Stimulated activated naive B cell treated with anti-CD40 and anti-IgM and Interleukin-4, amounts not matched to agents 10 μg/mL and 1 μg/mL and 100 μg/mL, for 72 hours (primary cell): Measurements from ENCODE around the gene ADAM19.

Experiments
- ATAC-seq, 2 donors: fragments of 150-1000 bp; cut with Tn5 transposase; replicated peaks; 2 replicates each; pipeline ENCODE4 v1.10.0; 2021; ENCODE audit warnings: moderate library complexity in 1 of 2
- DNase-seq: peaks from one replicate; pipeline ENCODE4 v3.0.0; 2021
- H3K27ac Mint-ChIP-seq: one replicate; pipeline ENCODE4 v1.8.0; 2022; ENCODE audit warnings: mild to moderate bottlenecking, mixed read lengths
- H3K27me3 Mint-ChIP-seq, 2 donors: one replicate each; pipeline ENCODE4 v1.8.0; 2022; ENCODE audit warnings: mixed read lengths in 2 of 2
- H3K36me3 Mint-ChIP-seq, 2 donors: one replicate each; pipeline ENCODE4 v1.8.0; 2022; ENCODE audit warnings: mixed read lengths in 2 of 2, mild to moderate bottlenecking in 1 of 2
- H3K4me1 Mint-ChIP-seq, 2 donors: one replicate each; pipeline ENCODE4 v1.8.0; 2022; ENCODE audit warnings: mixed read lengths in 2 of 2, mild to moderate bottlenecking in 1 of 2
- H3K4me3 Mint-ChIP-seq, 2 donors: one replicate each; pipeline ENCODE4 v1.8.0; 2022; ENCODE audit warnings: mild to moderate bottlenecking in 2 of 2, mixed read lengths in 2 of 2, moderate library complexity in 1 of 2
- H3K9me3 Mint-ChIP-seq, 2 donors: one replicate each; pipeline ENCODE4 v1.8.0; 2022; ENCODE audit warnings: mixed read lengths in 2 of 2, mild to moderate bottlenecking in 1 of 2

ADAM19 gene

GRCh38 chr5:157603333-157604190, 28.0 kb upstream of the ADAM19 start:
- no peaks in the 10 kb centered on the region for H3K27me3 Mint-ChIP-seq
- H3K4me1 Mint-ChIP-seq, result peaks cover 44 to 66% of the 10 kb centered on the region in 2 donors
- peak overlapping the region in 1 of 2 donors; percentile 32 for H3K4me3 Mint-ChIP-seq
- ATAC-seq, result peak; percentile 41 to 54
- no peaks in the 10 kb centered on the region for H3K9me3 Mint-ChIP-seq
- H3K27ac Mint-ChIP-seq, result peak overlapping the region; percentile 72
- peak; percentile 36 for DNase-seq
- no peaks in the 10 kb centered on the region for H3K36me3 Mint-ChIP-seq

- no peaks in the 10 kb centered on the region for H3K36me3 Mint-ChIP-seq
- peak overlapping the region; percentile 1 to 13 for H3K4me3 Mint-ChIP-seq
- peak; percentile 66 for DNase-seq
- H3K27ac Mint-ChIP-seq, result peak overlapping the region; percentile 81
- no peaks in the 10 kb centered on the region for H3K27me3 Mint-ChIP-seq
- peaks cover 43 to 66% of the 10 kb centered on the region in 2 donors for H3K4me1 Mint-ChIP-seq
- H3K9me3 Mint-ChIP-seq, result no peaks in the 10 kb centered on the region
- ATAC-seq, result peak; percentile 75
These were observed 26.9 kb upstream of the ADAM19 start for GRCh38 chr5:157602505-157602904.

- no peak for DNase-seq
- ATAC-seq, result no peak
- Mint-ChIP-seq H3K36me3 (no peaks in the 10 kb centered on the region), H3K27me3 (no peaks in the 10 kb centered on the region), H3K4me1 (peaks cover 56 to 82% of the 10 kb centered on the region in 2 donors), H3K27ac (peak overlapping the region; percentile 68), H3K9me3 (no peaks in the 10 kb centered on the region), H3K4me3 (no peak overlapping the region)
These were observed 24.7 kb upstream of the ADAM19 start for GRCh38 chr5:157600252-157600651.

- H3K27me3 Mint-ChIP-seq, result no peaks in the 10 kb centered on the region
These were observed 24.0 kb upstream of the ADAM19 start for GRCh38 chr5:157599565-157599964.

GRCh38 chr5:157598350-157598936, 22.9 kb upstream of the ADAM19 start:
- Mint-ChIP-seq H3K9me3 (no peaks in the 10 kb centered on the region), H3K4me3 (peak overlapping the region; percentile 43 to 63), H3K4me1 (peaks cover 65 to 89% of the 10 kb centered on the region in 2 donors), H3K27ac (peak overlapping the region; percentile 79), H3K36me3 (no peaks in the 10 kb centered on the region), H3K27me3 (no peaks in the 10 kb centered on the region)
- no peak for DNase-seq
- ATAC-seq, result peak; percentile 12 to 27

More at GRCh38 chr5:157599565-157599964, 24.0 kb upstream of the ADAM19 start:
- peaks cover 63 to 89% of the 10 kb centered on the region in 2 donors for H3K4me1 Mint-ChIP-seq
- H3K9me3 Mint-ChIP-seq, result no peaks in the 10 kb centered on the region
- H3K4me3 Mint-ChIP-seq, result peak overlapping the region in 1 of 2 donors; percentile 19
- no peaks in the 10 kb centered on the region for H3K36me3 Mint-ChIP-seq
- ATAC-seq, result no peak
- no peak for DNase-seq
- H3K27ac Mint-ChIP-seq, result peak overlapping the region; percentile 65

GRCh38 chr5:157597277-157597676, 21.7 kb upstream of the ADAM19 start:
- H3K27me3 Mint-ChIP-seq, result no peaks in the 10 kb centered on the region
- peak overlapping the region; percentile 79 for H3K27ac Mint-ChIP-seq
- peak in 1 of 2 donors; percentile 2 for ATAC-seq
- peak overlapping the region; percentile 7 to 47 for H3K4me3 Mint-ChIP-seq
- peaks cover 59 to 89% of the 10 kb centered on the region in 2 donors for H3K4me1 Mint-ChIP-seq
- no peaks in the 10 kb centered on the region for H3K9me3 Mint-ChIP-seq
- no peaks in the 10 kb centered on the region for H3K36me3 Mint-ChIP-seq
- no peak for DNase-seq

- Mint-ChIP-seq H3K27me3 (no peaks in the 10 kb centered on the region), H3K4me1 (peaks cover 64 to 95% of the 10 kb centered on the region in 2 donors), H3K9me3 (peaks cover 0 to 7% of the 10 kb centered on the region in 2 donors), H3K4me3 (peak overlapping the region; percentile 22 to 23), H3K27ac (peak overlapping the region; percentile 61), H3K36me3 (peaks cover 0 to 6% of the 10 kb centered on the region in 2 donors)
- DNase-seq, result peak; percentile 78
- peak; percentile 74 to 82 for ATAC-seq
These were observed 20.9 kb upstream of the ADAM19 start for GRCh38 chr5:157596487-157596886.

GRCh38 chr5:157594675-157595459, 19.3 kb upstream of the ADAM19 start:
- H3K4me3 Mint-ChIP-seq, result peak overlapping the region; percentile 8 to 27
- no peaks in the 10 kb centered on the region for H3K27me3 Mint-ChIP-seq
- peaks cover 57 to 83% of the 10 kb centered on the region in 2 donors for H3K4me1 Mint-ChIP-seq
- no peak overlapping the region for H3K27ac Mint-ChIP-seq
- no peak for DNase-seq
- H3K36me3 Mint-ChIP-seq, result peaks cover 0 to 7% of the 10 kb centered on the region in 2 donors
- ATAC-seq, result no peak
- H3K9me3 Mint-ChIP-seq, result peaks cover 0 to 7% of the 10 kb centered on the region in 2 donors

GRCh38 chr5:157594257-157594656, 18.7 kb upstream of the ADAM19 start:
- Mint-ChIP-seq H3K4me1 (peaks cover 55 to 77% of the 10 kb centered on the region in 2 donors), H3K27me3 (no peaks in the 10 kb centered on the region), H3K9me3 (peaks cover 0 to 7% of the 10 kb centered on the region in 2 donors), H3K4me3 (peak overlapping the region; percentile 22 to 27), H3K36me3 (peaks cover 0 to 7% of the 10 kb centered on the region in 2 donors), H3K27ac (no peak overlapping the region)
- ATAC-seq, result peak; percentile 49 to 60
- no peak for DNase-seq

- no peaks in the 10 kb centered on the region for H3K27me3 Mint-ChIP-seq
- ATAC-seq (no peak), DNase-seq (no peak)
- H3K4me3 Mint-ChIP-seq, result peak overlapping the region; percentile 4 to 65
- H3K27ac Mint-ChIP-seq, result peak overlapping the region; percentile 88
- H3K36me3 Mint-ChIP-seq, result peaks cover 0 to 7% of the 10 kb centered on the region in 2 donors
- peaks cover 49 to 67% of the 10 kb centered on the region in 2 donors for H3K4me1 Mint-ChIP-seq
- peaks cover 0 to 7% of the 10 kb centered on the region in 2 donors for H3K9me3 Mint-ChIP-seq
These were observed 17.6 kb upstream of the ADAM19 start for GRCh38 chr5:157593052-157593757.

- Mint-ChIP-seq H3K9me3 (peaks cover 0 to 7% of the 10 kb centered on the region in 2 donors), H3K36me3 (peaks cover 0 to 7% of the 10 kb centered on the region in 2 donors), H3K27ac (peak overlapping the region; percentile 88), H3K4me1 (peaks cover 45 to 61% of the 10 kb centered on the region in 2 donors), H3K27me3 (no peaks in the 10 kb centered on the region), H3K4me3 (peak overlapping the region; percentile 4 to 65)
- DNase-seq (no peak), ATAC-seq (peak; percentile 12 to 15)
These were observed 17.0 kb upstream of the ADAM19 start for GRCh38 chr5:157592594-157592993.

- no peaks in the 10 kb centered on the region for H3K27me3 Mint-ChIP-seq
- peaks cover 0 to 7% of the 10 kb centered on the region in 2 donors for H3K9me3 Mint-ChIP-seq
- peak overlapping the region; percentile 81 for H3K27ac Mint-ChIP-seq
- H3K36me3 Mint-ChIP-seq, result peaks cover 0 to 7% of the 10 kb centered on the region in 2 donors
- no peak overlapping the region for H3K4me3 Mint-ChIP-seq
- peaks cover 30 to 40% of the 10 kb centered on the region in 2 donors for H3K4me1 Mint-ChIP-seq
- ATAC-seq (no peak), DNase-seq (no peak)
These were observed 14.9 kb upstream of the ADAM19 start for GRCh38 chr5:157590478-157590877.

- Mint-ChIP-seq H3K36me3 (peaks cover 2 to 3% of the 10 kb centered on the region in 2 donors), H3K27ac (no peak overlapping the region), H3K9me3 (peaks cover 4% of the 10 kb centered on the region in 2 donors), H3K4me3 (no peak overlapping the region), H3K4me1 (peaks cover 32 to 46% of the 10 kb centered on the region in 2 donors), H3K27me3 (no peaks in the 10 kb centered on the region)
- ATAC-seq (no peak), DNase-seq (no peak)
These were observed 9.1 kb upstream of the ADAM19 start for GRCh38 chr5:157584628-157585027.
